Ovary (tissue), 9 donors: ENCODE measurements around the gene EXOC6B. TPM values are rescaled to one million over a fixed set of nuclear protein-coding genes. Genes with fewer than 3 reads are reported as not detected.

Source experiments
- DNase-seq, 5 donors: peaks; one replicate each; pipeline ENCODE4 v3.0.0-alpha.2; 2019 to 2020
- H3K27ac ChIP-seq, 2 donors: fragments of 200-600 bp; one replicate each; pipeline versions ENCODE4 v1.5.1 to v1.8.0; 2019 to 2022
- H3K27me3 ChIP-seq: fragments of 200-600 bp; one replicate; pipeline ENCODE4 v1.8.0; 2022
- H3K36me3 ChIP-seq: fragments of 200-600 bp; sonication (generic); one replicate; pipeline ENCODE4 v1.5.1; 2019
- H3K4me1 ChIP-seq: one replicate; pipeline ENCODE4 v1.8.1; 2013; ENCODE audit warnings: mild to moderate bottlenecking, moderate library complexity; ENCODE audit not compliant: insufficient read depth
- H3K4me3 ChIP-seq: fragments of 200-600 bp; sonication (generic); one replicate; pipeline ENCODE4 v1.5.1; 2017
- H3K9me3 ChIP-seq, 2 donors: fragments of 200-600 bp in 1 of 2; sonication (generic) in 1 of 2; one replicate each; pipeline versions ENCODE4 v1.5.1 to v1.8.1; 2013 to 2019; ENCODE audit warnings: mild to moderate bottlenecking in 1 of 2, moderate library complexity in 1 of 2
- EP300 ChIP-seq: sonication (generic); formaldehyde crosslinking; IDR thresholded peaks from one replicate; pipeline ENCODE4 v1.6.1; 2017; ENCODE audit warnings: antibody characterized with exemption
- POLR2A ChIP-seq: fragments of 450-650 bp; IDR thresholded peaks from one replicate; pipeline ENCODE4 v1.6.1; 2017; ENCODE audit warnings: antibody characterized with exemption, mild to moderate bottlenecking, moderate library complexity
- WGBS, 3 donors: extraction: QIAGEN DNeasy Blood & Tissue Kit in 1 of 3; methylation state at CpG; one replicate each; pipeline versions ENCODE4 v1.1.5 to v1.1.7; 2013 to 2017; 5-methylcytosine and 5-hydroxymethylcytosine counted together
- intact Hi-C, 4 donors: fragments of 100-400 bp; cut with DNase I; formaldehyde crosslinking; loops; one replicate each; pipeline versions ENCODE4 v1.11.0 to v1.15.1; 2022 to 2023
- polyA plus RNA-seq, 2 donors: library from polyadenylated mRNA; stranded (reverse); fragments of 200-250 nt in 1 of 2; fragments of 350-450 nt in 1 of 2; fragmentation: Illumina TruSeq in 1 of 2; extraction: RNeasy Lipid Tissue Mini Kit (QIAGEN cat#74804) in 1 of 2; gene quantifications; one replicate each; pipeline ENCODE4 v1.2.3, GENCODE V29; 2013 to 2014
- total RNA-seq, 7 donors: library from RNA; depleted of rRNA in 2 of 7; stranded (reverse); fragments of >200 nt in 2 of 7; fragmentation: NEBNext Ultra II Directional in 3 of 7; extraction: Animal tissue kit (Norgen Biotek cat#: 25700) in 3 of 7; gene quantifications; one replicate each; pipeline versions ENCODE4 v1.1.0 to v1.2.4, GENCODE V29; 2016 to 2023
- TF ChIP-seq, protein P1 (sequence below), 3 donors: fragments of 450-650 bp in 2 of 3; fragments of 200-600 bp in 1 of 3; IDR thresholded peaks; one replicate each; pipeline versions ENCODE4 v1.5.1 to v1.8.0; 2016 to 2022; ENCODE audit warnings: antibody characterized with exemption in 3 of 3, mild to moderate bottlenecking in 1 of 3
- donor health status: DM: no; HTN: no; CAD: no; lungs with moderate emphysema.
- donor health status: DM: no; HTN: no; CAD: no.
- donor health status: Bipolar disorder and iron deficiency.
- donor health status: DM: yes; HTN: yes; CAD: no.
- donor health status: DM: no; HTN: no; CAD: no.
- donor health status: DM: yes; HTN: yes; CAD: no.

EXOC6B gene
- total and polyA plus RNA-seq, 9 donors: 11.9 to 84.9 (median 57.8) TPM

DNA sequence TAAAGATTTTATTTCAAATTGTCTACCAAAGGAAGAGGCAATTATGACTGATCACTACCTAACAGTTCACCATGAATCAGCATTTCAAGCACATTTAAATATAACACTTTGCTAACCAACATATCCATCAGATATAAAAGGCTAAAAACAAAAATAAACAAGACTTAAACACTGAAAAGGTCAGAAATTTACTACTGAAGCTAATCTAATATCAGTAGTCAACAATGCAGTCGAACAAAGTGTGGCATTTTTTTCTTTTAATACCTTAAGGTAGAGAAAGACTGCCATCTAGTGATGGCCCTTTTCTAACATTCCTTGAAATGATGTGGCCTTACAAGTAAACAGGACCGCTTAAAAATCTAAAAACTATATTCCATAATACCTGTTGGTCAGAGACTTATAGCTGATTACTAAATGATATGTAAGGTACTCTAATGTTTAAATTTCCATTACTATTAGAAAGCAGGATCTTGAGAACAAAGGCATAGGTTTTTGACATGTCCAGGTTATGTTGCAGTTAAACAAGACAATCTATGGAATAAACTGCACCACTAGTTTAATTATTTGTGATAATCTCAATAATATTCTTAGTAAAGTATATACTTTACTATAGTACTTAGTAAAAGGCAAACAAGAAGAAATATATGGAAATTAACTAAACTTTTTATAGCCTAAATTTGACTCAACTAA is 80.0 kb downstream of the EXOC6B start:
- H3K9me3 ChIP-seq: no peaks in the 10 kb centered on the region
- H3K27me3 ChIP-seq: no peaks in the 10 kb centered on the region
- H3K4me1 ChIP-seq: peaks cover 4% of the 10 kb centered on the region
- H3K4me3 ChIP-seq: no peak overlapping the region
- WGBS, 3 donors: 6 to 21% (median 7%) methylated on average over 2 of the region's 2 CpGs
- DNase-seq: no peak
- H3K36me3 ChIP-seq: no peaks in the 10 kb centered on the region
- no peak overlapping the region for H3K27ac ChIP-seq
- intact Hi-C loops: loop anchor here in 1 of 4 donors (10.0 kb wide), 2 partner anchors 821 to 1191 kb away; no protein-coding TSS in a partner anchor
- TF ChIP-seq EP300: no peak
- TF ChIP-seq, protein P1, sequence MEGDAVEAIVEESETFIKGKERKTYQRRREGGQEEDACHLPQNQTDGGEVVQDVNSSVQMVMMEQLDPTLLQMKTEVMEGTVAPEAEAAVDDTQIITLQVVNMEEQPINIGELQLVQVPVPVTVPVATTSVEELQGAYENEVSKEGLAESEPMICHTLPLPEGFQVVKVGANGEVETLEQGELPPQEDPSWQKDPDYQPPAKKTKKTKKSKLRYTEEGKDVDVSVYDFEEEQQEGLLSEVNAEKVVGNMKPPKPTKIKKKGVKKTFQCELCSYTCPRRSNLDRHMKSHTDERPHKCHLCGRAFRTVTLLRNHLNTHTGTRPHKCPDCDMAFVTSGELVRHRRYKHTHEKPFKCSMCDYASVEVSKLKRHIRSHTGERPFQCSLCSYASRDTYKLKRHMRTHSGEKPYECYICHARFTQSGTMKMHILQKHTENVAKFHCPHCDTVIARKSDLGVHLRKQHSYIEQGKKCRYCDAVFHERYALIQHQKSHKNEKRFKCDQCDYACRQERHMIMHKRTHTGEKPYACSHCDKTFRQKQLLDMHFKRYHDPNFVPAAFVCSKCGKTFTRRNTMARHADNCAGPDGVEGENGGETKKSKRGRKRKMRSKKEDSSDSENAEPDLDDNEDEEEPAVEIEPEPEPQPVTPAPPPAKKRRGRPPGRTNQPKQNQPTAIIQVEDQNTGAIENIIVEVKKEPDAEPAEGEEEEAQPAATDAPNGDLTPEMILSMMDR (IDR thresholded peaks at IDR 0.05): peak; percentile 23 to 68 (median 60)
- TF ChIP-seq POLR2A: no peak

DNA sequence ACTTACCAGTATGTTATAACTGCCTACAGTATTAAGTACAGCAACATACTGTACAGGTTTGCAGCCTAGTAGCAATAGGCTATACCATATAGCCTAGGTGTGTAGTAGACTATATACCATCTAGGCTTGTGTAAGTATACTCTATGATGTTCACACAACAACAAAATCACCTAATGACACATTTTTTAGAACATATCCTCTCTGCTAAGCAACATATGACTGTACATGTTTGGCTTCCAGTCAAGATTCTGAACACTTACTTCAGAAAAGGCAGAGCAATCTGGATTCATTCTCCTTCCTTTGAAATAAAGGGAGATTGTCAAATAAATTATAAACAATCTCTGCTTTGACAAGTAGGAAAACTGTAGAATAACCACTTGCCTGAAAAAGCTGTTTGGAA is 81.8 kb downstream of the EXOC6B start:
- no peak for DNase-seq

DNA sequence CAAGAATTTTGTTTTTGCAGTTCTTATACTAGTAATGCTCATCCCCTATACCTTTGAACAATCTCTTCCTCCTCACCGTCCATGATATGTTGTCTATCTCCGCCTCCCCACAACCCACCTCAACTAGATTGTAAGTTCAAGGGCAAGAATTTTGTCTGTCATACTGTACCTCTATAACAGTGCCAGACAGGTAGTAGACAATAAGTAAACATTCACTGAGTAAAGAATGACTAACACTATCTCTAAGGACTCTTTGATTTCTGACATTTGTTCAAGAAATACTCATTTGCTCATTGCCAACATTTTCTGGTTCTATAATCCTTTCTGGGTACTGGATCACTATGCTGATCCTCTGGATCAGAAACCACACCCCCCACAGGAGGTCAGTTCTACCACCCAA is 82.4 kb downstream of the EXOC6B start:
- H3K36me3 ChIP-seq: no peaks in the 10 kb centered on the region
- no peak overlapping the region for H3K27ac ChIP-seq
- no peaks in the 10 kb centered on the region for H3K27me3 ChIP-seq
- WGBS, 3 donors: 94 to 100% (median 97%) methylated on average over 2 of the region's 2 CpGs
- peaks cover 2% of the 10 kb centered on the region for H3K4me1 ChIP-seq
- H3K9me3 ChIP-seq: no peaks in the 10 kb centered on the region
- DNase-seq: no peak
- TF ChIP-seq, protein P1 (IDR thresholded peaks at IDR 0.05): no peak
- TF ChIP-seq EP300 (no peak), POLR2A (no peak)
- intact Hi-C loops: loop anchor here in 1 of 4 donors (10.0 kb wide), 2 partner anchors 819 to 1189 kb away; no protein-coding TSS in a partner anchor
- H3K4me3 ChIP-seq: no peak overlapping the region

More for the DNA sequence above, 81.8 kb downstream of the EXOC6B start:
- Histone ChIP-seq H3K4me3 (no peak overlapping the region), H3K4me1 (peaks cover 4% of the 10 kb centered on the region), H3K36me3 (no peaks in the 10 kb centered on the region), H3K9me3 (no peaks in the 10 kb centered on the region), H3K27me3 (no peaks in the 10 kb centered on the region), H3K27ac (no peak overlapping the region)
- TF ChIP-seq EP300 (no peak), POLR2A (no peak)
- intact Hi-C loops: loop anchor here in 1 of 4 donors (10.0 kb wide), 2 partner anchors 819 to 1189 kb away; no protein-coding TSS in a partner anchor

DNA sequence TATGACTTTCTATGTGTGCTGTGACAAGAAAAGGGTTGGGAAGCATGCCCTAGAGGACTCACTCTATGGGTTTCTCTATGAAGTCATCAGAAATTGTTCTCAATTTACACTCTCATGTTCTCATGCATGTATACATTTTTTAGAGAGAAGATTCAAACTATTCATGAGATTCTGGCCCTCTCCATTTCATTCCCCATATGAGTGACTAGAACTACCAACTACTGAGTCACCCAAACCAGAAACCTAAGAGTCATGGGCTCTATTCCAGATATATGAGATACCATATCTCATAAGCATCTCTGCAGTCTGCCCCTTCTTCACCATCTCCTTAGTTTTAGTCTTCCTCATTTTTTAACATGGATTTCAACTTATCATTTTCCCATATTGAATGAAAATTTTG is 87.7 kb downstream of the EXOC6B start:
- no peak for DNase-seq
- no peak overlapping the region for H3K27ac ChIP-seq
- intact Hi-C loops: loop anchor here in 1 of 4 donors (10.0 kb wide), 1 partner anchor 593 kb away; the partner anchor contains the start of gene CYP26B1

More for the DNA sequence above, 87.7 kb downstream of the EXOC6B start:
- H3K4me1 ChIP-seq: peaks cover 1% of the 10 kb centered on the region
- H3K9me3 ChIP-seq: no peaks in the 10 kb centered on the region
- H3K27me3 ChIP-seq: no peaks in the 10 kb centered on the region
- H3K36me3 ChIP-seq: no peaks in the 10 kb centered on the region
- TF ChIP-seq POLR2A (no peak), EP300 (no peak)
- TF ChIP-seq, protein P1 (IDR thresholded peaks at IDR 0.05): no peak
- H3K4me3 ChIP-seq: no peak overlapping the region
